SH-SY5Y (cell line): ENCODE measurements around the gene HOXB7.

Experiments used
- GATA2 ChIP-seq: IDR thresholded peaks from 2 replicates; pipeline ENCODE4 v1.6.1; 2011; ENCODE audit warnings: mild to moderate bottlenecking, low read depth, low read length
- GATA3 ChIP-seq: IDR thresholded peaks from 2 replicates; pipeline ENCODE4 v1.6.1; 2011; ENCODE audit warnings: low read depth, mild to moderate bottlenecking, low read length, moderate library complexity

GRCh38 chr17:48632579-48633265, 21.9 kb upstream of the HOXB7 start:
- TF ChIP-seq GATA2 (no peak), GATA3 (no peak)
